Smooth muscle cell (in vitro differentiated cells): ENCODE measurements around the gene RPS6KC1. TPM values are rescaled to one million over a fixed set of nuclear protein-coding genes. Genes with fewer than 3 reads are reported as not detected.

ENCODE experiments used
- DNase-seq: peaks from one replicate; lab custom pipeline; 2025; ENCODE audit not compliant: unreplicated experiment; lab: John Stamatoyannopoulos, UW
- H2AFZ ChIP-seq: fragments of 200-600 bp; sonication (generic); 2 replicates; pipeline ENCODE4 v1.6.0; 2016; ENCODE audit warnings: antibody characterized with exemption, low read depth, mild to moderate bottlenecking
- H3F3A ChIP-seq: fragments of 200-600 bp; sonication (generic); 2 replicates; pipeline ENCODE4 v1.6.0; 2017; ENCODE audit warnings: antibody characterized with exemption, low read depth
- H3K27ac ChIP-seq: fragments of 200-600 bp; sonication (generic); 2 replicates; pipeline ENCODE4 v1.5.1; 2016; ENCODE audit warnings: low read depth, mild to moderate bottlenecking
- H3K27me3 ChIP-seq: fragments of 200-600 bp; sonication (generic); 2 replicates; pipeline ENCODE4 v1.6.1; 2016; ENCODE audit warnings: low read depth, mild to moderate bottlenecking
- H3K36me3 ChIP-seq: fragments of 200-600 bp; sonication (generic); 2 replicates; pipeline ENCODE4 v1.5.1; 2016; ENCODE audit warnings: low read depth
- H3K4me1 ChIP-seq: fragments of 200-600 bp; sonication (generic); 2 replicates; pipeline ENCODE4 v1.5.1; 2016; ENCODE audit warnings: low read depth
- H3K4me2 ChIP-seq: fragments of 200-600 bp; sonication (generic); 2 replicates; pipeline ENCODE4 v1.6.0; 2016; ENCODE audit warnings: mild to moderate bottlenecking
- H3K4me3 ChIP-seq: fragments of 200-600 bp; sonication (generic); 2 replicates; pipeline ENCODE4 v1.5.1; 2016; ENCODE audit warnings: mild to moderate bottlenecking
- H3K79me2 ChIP-seq: fragments of 200-600 bp; sonication (generic); 2 replicates; pipeline ENCODE4 v1.6.0; 2016; ENCODE audit warnings: low read depth, mild to moderate bottlenecking
- H3K9ac ChIP-seq: fragments of 200-600 bp; sonication (generic); 2 replicates; pipeline ENCODE4 v1.6.0; 2016; ENCODE audit warnings: low read depth
- H3K9me3 ChIP-seq: fragments of 200-600 bp; sonication (generic); replicated peaks from 2 replicates; pipeline ENCODE4 v1.5.1; 2016; ENCODE audit warnings: low read depth
- H4K20me1 ChIP-seq: fragments of 200-600 bp; sonication (generic); 2 replicates; pipeline ENCODE4 v1.6.0; 2016; ENCODE audit warnings: low read depth
- WGBS: methylation state at CpG from one replicate; pipeline ENCODE4 v1.1.7; 2016; ENCODE audit warnings: low lambda C conversion rate; 5-methylcytosine and 5-hydroxymethylcytosine counted together
- polyA plus RNA-seq: library from polyadenylated mRNA; unstranded; fragments of >200 nt; fragmentation: Nextera tagmentation; extraction: Ambion mirVana; gene quantifications from 2 replicates; pipeline ENCODE4 v1.2.1, GENCODE V29; 2016
- total RNA-seq: library from RNA; depleted of rRNA; stranded (reverse); fragments of >200 nt; gene quantifications from 2 replicates; pipeline ENCODE4 v1.2.3, GENCODE V29; 2014
- TF ChIP-seq, protein P1 (sequence below): fragments of 200-600 bp; sonication (generic); IDR thresholded peaks from 2 replicates; pipeline ENCODE4 v1.5.1; 2017; ENCODE audit warnings: borderline replicate concordance, mild to moderate bottlenecking, antibody characterized with exemption; ENCODE audit not compliant: insufficient read depth, poor library complexity, severe bottlenecking

Gene RPS6KC1
- total and polyA plus RNA-seq, 2 experiments from 2014 or later: 17.6 to 30.8 TPM

DNA sequence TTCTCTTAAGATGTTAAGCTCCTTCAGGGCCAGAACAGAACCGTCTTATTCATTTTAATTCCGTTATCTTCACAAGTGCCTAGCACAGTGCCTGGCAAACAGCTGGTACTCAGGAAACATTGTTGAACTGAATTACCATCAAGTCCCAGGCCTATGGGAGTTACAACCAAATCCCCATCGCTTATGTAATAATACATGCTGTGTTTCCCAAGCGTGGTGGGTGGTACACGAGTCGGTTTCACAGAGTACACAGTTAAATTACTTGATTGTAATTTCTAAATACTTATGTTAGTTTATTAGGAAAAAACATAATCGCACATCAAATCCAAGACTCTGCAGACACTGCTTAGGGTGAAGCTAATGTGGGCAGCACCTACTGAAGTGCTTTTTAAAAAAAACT is 36.4 kb upstream of the RPS6KC1 start:
- peak overlapping the region; percentile 89 for H3K4me2 ChIP-seq
- peak overlapping the region; percentile 75 for H2AFZ ChIP-seq
- no peaks in the 10 kb centered on the region for H3K36me3 ChIP-seq
- H3K79me2 ChIP-seq: peaks cover 44% of the 10 kb centered on the region
- no peaks in the 10 kb centered on the region for H3K27me3 ChIP-seq
- H3K4me1 ChIP-seq: peaks cover 10% of the 10 kb centered on the region
- 27% methylated on average over 7 of the region's 7 CpGs for WGBS
- H4K20me1 ChIP-seq: no peaks in the 10 kb centered on the region
- peak overlapping the region; percentile 36 for H3K9ac ChIP-seq
- H3F3A ChIP-seq: no peaks in the 10 kb centered on the region
- peak overlapping the region; percentile 67 for H3K27ac ChIP-seq
- no peak for DNase-seq
- H3K9me3 ChIP-seq: no peaks in the 10 kb centered on the region
- peak overlapping the region; percentile 67 for H3K4me3 ChIP-seq
- TF ChIP-seq, protein P1, sequence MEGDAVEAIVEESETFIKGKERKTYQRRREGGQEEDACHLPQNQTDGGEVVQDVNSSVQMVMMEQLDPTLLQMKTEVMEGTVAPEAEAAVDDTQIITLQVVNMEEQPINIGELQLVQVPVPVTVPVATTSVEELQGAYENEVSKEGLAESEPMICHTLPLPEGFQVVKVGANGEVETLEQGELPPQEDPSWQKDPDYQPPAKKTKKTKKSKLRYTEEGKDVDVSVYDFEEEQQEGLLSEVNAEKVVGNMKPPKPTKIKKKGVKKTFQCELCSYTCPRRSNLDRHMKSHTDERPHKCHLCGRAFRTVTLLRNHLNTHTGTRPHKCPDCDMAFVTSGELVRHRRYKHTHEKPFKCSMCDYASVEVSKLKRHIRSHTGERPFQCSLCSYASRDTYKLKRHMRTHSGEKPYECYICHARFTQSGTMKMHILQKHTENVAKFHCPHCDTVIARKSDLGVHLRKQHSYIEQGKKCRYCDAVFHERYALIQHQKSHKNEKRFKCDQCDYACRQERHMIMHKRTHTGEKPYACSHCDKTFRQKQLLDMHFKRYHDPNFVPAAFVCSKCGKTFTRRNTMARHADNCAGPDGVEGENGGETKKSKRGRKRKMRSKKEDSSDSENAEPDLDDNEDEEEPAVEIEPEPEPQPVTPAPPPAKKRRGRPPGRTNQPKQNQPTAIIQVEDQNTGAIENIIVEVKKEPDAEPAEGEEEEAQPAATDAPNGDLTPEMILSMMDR: no peak

DNA sequence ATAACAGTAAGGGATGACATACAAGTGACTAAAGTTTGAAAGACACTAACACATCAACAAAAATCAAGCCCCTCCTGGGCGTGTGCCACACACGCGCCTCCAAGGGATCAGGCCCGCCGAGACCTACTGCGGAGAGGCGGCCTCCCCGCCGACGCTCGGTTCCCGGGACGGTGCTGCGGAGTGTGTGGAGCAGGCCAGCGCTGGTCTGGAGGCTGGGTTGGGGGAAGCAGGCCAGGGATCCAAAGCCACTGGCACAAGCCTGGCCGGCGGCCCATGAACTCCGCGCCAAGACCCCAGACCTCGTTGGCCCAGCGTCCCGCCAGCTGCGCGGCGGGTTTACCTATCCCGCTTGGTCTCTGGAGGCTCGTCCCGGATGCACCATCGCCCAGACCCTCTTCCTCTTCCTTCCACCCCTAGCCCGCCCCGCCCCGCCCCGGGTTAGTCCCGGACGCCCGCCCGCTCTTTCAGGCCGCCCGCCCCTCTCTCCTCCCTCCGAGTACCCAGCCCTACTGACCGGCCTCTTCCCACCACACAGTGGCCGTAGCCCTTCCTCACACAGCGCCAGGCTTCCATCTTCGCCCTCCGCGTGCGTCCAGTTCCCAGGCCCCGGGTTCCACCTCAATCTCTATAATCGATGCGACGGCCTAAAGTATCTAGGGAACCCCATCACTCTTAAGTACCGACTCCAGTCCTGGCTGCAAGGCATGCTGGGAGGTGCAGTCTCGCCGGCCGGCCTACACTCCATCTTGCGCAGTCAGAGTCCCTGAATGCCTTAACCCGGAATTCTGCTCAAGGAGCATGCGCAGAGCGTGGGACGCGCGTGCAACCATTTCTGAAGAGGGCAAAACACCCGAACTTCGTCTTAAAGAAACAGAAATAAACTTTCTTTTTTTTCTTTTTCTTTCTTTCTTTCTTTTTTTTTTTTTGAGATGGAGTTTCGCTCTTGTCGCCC is 35.7 kb upstream of the RPS6KC1 start, which contains the start of gene ANGEL2:
Gene ANGEL2 (minus strand): TSS at position 769 of the 952 bp plus-strand sequence. CDS start 196 bp downstream, at position 573.
- H3F3A ChIP-seq: no peaks in the 10 kb centered on the region
- WGBS: under 1% methylated on average over 43 of the region's 66 CpGs

DNA sequence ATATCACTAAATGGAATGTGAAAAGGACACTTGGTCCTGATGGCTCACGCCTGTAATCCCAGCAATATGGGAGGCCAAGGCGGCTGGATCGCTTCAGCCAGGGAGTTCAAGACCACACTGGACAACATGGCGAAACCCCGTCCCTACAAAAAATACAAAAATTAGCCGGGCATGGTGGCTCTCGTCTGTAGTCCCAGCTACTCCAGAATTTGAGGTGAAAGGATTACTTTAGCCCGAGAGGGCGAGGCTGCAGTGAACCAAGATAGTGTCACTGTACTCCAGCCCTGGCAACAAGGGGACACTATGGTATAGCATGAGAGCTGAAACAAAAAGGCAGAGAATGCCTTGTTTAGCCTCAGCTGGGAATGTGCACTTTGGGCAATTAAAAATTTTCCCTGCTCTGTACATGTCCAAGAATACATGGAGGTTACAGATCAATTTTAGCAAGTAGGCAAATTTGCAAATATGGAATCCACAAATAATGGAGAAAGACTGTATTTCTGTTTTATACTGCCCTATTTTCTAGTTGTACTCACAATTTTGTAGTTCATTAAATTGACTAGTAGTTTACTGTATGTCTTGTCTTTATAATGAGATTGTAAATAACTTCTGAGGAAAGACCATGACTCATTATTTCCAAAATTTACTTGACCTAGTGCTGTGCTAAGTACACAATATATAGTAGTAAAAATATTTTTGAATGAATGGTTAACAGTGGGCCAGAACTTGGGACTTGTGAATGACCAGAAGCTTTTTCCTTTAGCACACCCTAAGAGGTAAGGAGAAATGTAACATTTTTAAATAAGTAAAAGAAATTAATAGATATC is 33.4 kb upstream of the RPS6KC1 start:
- Histone ChIP-seq H3K9ac (no peak overlapping the region), H4K20me1 (no peaks in the 10 kb centered on the region), H3F3A (no peaks in the 10 kb centered on the region), H3K27me3 (no peaks in the 10 kb centered on the region), H3K36me3 (no peaks in the 10 kb centered on the region), H3K4me3 (no peak overlapping the region), H3K27ac (no peak overlapping the region), H3K4me2 (no peak overlapping the region), H3K9me3 (no peaks in the 10 kb centered on the region), H2AFZ (peak overlapping the region; percentile 24), H3K79me2 (peaks cover 21% of the 10 kb centered on the region), H3K4me1 (peaks cover 10% of the 10 kb centered on the region)
- no peak for DNase-seq
- TF ChIP-seq, protein P1: no peak
- 98% methylated on average over 9 of the region's 9 CpGs for WGBS

More for the DNA sequence above, 35.7 kb upstream of the RPS6KC1 start, which contains the start of gene ANGEL2:
- TF ChIP-seq, protein P1: no peak
- Histone ChIP-seq H3K4me2 (peak within 1 kb of the TSS; percentile 89), H3K27ac (peak within 1 kb of the TSS; percentile 67), H3K4me3 (peak within 1 kb of the TSS; percentile 67), H3K9me3 (no peaks in the 10 kb centered on the region), H4K20me1 (no peaks in the 10 kb centered on the region), H3K9ac (peak within 1 kb of the TSS; percentile 36), H3K36me3 (no peaks in the 10 kb centered on the region), H3K79me2 (peaks cover 39% of the 10 kb centered on the region), H2AFZ (peak within 1 kb of the TSS; percentile 75), H3K4me1 (peaks cover 10% of the 10 kb centered on the region), H3K27me3 (no peaks in the 10 kb centered on the region)
- DNase-seq: peak; percentile 92
